SH-SY5Y (cell line): ENCODE results near the gene CLEC16A.

Experiments
- GATA2 ChIP-seq: IDR thresholded peaks from 2 replicates; pipeline ENCODE4 v1.6.1; 2011; ENCODE audit warnings: mild to moderate bottlenecking, low read depth, low read length
- GATA3 ChIP-seq: IDR thresholded peaks from 2 replicates; pipeline ENCODE4 v1.6.1; 2011; ENCODE audit warnings: low read depth, mild to moderate bottlenecking, low read length, moderate library complexity

DNA sequence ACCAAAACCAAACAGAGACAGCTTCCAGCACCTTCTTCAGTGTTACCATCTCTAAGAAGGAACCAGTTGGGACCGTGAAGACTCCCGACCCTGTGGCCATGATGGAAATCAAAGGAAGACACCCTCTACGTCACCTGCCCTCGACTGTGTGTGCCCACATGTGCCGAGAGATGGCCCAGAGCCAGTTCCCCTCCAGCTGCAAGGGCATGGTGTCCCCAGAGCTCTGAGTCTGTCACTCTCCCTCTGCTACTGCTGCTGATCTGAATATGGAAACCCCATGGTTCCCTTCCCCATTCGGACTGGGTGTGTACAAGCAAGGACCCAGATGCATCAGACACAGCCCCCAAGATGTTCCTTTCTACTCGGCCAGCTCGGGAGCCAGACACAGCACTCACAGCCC lies 235.2 kb downstream of the CLEC16A start:
- TF ChIP-seq GATA2 (no peak), GATA3 (no peak)
